ENCODE measurements around the gene GARRE1.
A peak's percentile ranks its signal among the peaks of the same experiment; 100 is the strongest.
"Not testable (repeated sequence)": the region's sequence is repeated elsewhere in the genome, so short reads cannot be mapped to it uniquely, and the experiment has no call there.

The GARRE1 gene

DNA sequence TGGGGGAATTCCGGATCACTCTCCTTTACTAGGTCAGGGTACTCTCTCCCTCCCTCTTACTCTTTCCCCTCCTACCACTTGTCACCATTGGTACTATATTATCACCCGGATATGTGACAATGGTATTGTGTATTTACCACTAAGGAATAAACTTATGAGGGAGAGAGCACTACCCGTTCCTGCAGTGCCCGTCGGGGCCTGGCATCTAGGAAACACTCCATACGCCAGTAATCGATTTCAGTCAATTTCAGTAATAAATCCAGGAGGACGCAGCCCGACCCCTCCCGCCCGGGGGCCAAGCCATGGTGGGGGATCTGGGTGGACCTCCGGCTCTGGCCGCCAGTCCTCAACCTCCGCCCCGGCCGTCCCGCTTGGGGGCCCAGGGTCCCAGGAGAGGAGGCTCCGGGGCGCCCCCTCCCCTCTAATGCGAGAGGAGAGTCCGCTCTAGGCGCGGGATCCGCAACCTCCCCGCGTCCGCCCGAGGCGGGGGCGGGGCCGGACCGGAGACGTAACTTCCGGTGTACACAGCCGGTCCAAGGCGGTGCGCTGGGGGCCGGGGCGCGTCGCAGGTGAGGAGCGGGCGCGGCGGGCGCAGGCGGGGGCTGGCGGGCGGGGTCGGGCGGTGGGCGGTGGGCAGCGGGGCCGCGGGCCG lies at the start of gene GARRE1:
TSS of gene GARRE1 (plus strand) at position 509 of the 652 bp plus-strand sequence. CDS start 45,920 bp downstream, outside the sequence.
- DNase-seq (ENCODE audit: low read depth): no peak

GRCh38 chr19:34205324-34205723 lies 49.0 kb upstream of the GARRE1 start:
- not testable (repeated sequence) for DNase-seq (ENCODE audit: low read depth)

DNA sequence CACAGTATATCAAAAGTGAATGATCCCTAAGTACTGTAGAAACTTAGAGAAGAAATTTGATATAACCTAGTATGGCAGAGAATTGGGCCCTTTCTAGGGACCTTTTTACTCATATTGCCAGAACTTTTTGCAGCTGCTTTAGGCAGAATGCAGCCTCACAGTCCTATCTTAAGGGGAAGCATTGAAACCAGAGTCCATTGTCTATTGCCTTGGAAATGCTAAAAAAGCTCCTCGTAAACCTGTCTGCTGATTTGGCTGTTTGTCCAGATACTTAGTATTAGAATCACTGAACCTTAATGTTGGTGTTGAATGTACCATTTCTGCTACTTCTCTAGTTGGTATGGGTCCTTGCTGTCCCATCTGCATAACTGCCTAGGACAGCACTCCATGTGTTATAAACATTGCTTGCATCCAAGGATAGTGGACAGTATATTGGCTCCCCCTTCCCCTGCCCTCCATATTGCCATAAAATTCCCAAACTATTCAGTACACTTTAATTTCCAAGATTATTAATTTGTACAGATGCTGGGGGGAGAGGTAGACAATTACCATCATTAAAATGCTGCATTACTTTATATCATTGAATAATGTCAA lies 46.0 kb upstream of the GARRE1 start:
- DNase-seq (ENCODE audit: low read depth): no peak

GRCh38 chr19:34209726-34210125 lies 44.6 kb upstream of the GARRE1 start:
- no peak for DNase-seq (ENCODE audit: low read depth)

- DNase-seq (ENCODE audit: low read depth): no peak
These were observed 41.1 kb upstream of the GARRE1 start for GRCh38 chr19:34213283-34213682.

DNA sequence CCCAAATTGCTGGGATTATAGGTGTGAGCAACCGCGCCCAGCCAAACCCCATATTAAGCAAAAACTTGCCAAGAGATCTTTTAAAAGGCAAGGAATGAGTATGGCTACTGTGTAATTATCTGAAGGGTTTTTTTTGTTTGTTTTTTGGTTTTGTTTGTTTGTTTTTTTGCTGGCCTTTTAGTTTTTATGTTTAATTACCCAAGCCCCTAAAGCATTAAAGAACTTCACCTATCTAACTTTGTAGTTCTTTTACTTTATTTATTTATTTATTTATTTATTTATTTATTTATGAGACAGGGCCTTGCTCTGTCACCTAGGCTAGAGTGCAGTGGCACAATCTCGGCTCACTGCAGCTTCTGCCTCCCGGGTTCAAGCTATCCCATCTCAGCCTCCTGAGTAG lies 40.3 kb upstream of the GARRE1 start:
- no peak for DNase-seq (ENCODE audit: low read depth)

GRCh38 chr19:34215006-34215665 lies 39.2 kb upstream of the GARRE1 start:
- no peak for DNase-seq (ENCODE audit: low read depth)

- no peak for DNase-seq (ENCODE audit: low read depth)
These were observed 38.7 kb upstream of the GARRE1 start for GRCh38 chr19:34215666-34216038.

- not testable (repeated sequence) for DNase-seq (ENCODE audit: low read depth)
These were observed 37.6 kb upstream of the GARRE1 start for GRCh38 chr19:34216745-34217219.

DNA sequence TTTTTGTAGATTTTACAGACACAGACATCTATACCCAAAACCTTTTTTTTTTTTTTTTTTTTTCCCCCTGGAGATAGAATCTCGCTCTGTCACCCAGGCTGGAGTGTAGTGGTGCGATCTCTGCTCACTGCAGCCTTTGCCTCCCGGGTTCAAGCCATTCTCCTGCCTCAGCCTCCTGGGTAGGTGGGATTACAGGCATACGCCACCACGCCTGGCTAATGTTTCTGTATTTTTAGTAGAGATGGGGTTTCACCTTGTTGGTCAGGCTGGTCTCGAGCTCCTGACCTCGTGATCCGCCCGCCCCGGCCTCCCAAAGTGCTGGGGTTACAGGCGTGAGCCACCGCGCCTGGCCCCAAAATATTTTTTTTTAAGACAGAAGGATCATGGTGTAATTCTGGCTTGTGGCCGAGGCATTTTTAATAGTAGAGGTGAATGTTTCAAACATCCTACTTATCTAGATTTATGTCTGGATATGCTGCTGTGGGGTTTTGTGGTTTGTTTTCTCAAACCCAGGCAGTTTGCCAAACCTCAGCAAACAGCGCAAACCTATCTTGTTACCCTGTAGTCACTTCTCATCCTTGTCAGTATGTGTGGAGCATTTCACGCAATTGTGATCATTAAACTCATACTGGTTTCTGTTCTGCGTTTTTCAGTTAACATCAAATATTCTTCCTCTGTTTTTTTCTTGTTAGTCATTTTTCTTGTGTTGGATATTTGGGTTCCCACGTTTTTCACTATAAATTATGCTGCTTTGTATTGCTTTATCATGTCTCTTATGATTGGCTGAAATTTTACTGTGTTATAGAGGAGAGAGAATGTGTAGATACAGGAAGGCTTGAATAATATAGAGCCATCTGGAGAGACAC lies 36.2 kb upstream of the GARRE1 start:
- peak; percentile 96 for DNase-seq (ENCODE audit: low read depth)

DNA sequence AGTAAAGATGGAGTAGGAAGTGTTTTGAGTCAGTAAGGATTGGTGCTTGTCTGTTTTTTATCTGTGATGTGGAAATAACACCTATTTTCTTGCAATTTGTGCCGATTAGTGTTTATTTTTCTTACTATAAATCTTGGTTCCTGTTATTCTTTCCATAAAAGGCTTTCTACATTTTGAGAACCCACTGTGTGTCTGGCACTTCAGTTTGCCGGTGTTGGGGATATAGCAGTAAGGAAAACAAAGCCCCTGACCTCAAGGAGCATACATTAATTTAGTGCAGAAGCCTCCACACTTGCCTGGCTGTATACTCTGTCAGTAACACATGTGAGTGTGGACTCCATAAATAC lies 35.6 kb upstream of the GARRE1 start:
- DNase-seq (ENCODE audit: low read depth): no peak

DNA sequence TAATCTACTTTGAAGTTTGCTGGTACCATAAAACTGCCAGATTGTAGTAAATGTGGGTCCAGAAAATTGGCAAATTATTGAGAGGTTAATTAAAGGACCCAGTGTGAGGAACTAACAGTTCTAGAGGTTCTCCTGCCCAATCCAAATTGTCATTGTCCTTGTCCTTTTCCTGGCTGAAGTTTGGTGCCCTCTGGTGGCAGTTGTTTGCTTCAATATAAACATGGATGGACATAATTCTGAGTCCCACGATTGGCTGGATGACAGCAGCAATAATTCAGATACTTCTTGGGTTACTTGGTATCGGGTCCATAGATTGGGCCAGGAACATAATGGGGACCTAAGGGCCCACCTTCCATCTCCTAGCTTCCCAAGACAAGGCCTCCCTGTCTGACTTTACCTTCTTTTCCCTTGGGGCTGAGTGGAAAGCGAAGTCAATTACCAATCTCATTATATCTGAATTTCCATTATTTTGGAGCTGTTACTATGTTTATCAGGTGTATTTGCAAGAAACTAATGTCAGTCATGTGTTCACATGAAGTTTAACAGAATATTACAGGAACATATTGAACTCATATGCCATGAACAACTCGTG lies 33.8 kb upstream of the GARRE1 start:
- no peak for DNase-seq (ENCODE audit: low read depth)

- no peak for DNase-seq (ENCODE audit: low read depth)
These were observed 32.0 kb upstream of the GARRE1 start for GRCh38 chr19:34222386-34222785.

DNA sequence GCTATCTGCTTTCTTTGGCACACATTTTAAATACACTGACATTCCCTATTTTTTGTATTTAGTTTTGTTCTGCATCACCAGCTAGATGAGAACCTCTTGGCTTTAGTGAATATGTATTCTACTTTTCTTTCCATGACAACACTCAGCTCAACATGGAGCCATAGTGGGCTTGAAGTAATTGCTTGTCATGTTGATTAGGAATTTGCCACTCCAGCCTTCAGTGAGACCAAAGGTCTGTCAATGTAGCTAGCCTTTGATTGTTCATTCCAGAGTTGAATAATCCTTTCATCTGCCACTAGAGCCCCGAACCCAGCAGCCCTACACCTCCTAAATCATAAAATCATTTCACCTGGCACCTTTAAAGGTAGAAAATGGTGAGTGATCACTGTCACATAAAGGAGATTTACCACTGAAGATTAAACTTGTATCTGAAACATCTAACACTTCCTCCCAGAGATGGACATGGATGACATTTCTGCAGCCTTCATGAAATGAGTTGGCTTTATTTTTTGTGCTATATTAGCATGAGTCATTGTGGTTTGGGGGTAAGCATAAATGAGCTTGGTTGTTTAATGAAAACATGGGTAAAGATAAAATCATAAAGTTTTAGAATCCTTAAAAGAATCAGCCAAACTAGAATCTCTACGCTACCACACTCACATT lies 29.2 kb upstream of the GARRE1 start:
- DNase-seq (ENCODE audit: low read depth): no peak

GRCh38 chr19:34225659-34226015 lies 28.7 kb upstream of the GARRE1 start:
- DNase-seq (ENCODE audit: low read depth): no peak

DNA sequence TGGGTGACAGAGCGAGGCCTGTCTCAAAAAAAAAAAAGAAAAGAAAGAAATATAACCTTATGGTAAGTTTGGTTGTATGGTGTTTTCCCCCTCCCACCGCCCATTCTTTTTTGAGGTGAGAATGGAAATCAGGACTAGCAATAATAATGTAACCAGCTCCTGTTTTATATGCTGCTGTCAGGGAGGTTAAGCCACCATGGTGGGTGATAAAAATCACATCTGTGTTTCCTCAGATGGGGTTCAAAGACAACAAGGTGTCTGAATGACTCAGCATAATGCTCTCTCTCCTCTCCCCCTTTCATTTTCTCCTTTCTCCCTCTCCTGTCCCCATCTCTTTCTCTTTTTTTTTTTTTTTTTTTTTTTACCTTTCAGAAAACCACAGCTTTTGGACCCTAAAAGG lies 28.3 kb upstream of the GARRE1 start:
- DNase-seq (ENCODE audit: low read depth): no peak

DNA sequence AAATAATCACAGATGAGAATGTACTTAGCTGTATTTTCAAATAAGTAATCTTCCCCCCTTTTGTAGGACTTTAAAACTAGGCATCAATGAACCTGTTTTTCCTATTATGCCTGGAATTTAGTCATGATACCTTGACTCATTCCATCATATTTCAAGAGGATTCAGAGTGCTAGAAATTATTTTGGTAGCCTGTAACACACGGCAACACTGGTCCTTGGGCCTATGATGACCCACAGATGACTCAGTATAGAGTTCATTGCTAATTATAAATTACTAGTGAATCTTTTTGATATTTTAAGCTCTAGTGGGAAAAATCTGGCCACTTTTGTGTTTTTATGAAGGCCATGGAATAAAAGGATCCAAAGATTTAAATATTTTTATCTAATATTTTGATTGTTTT lies 26.0 kb upstream of the GARRE1 start:
- DNase-seq (ENCODE audit: low read depth): no peak

- no peak for DNase-seq (ENCODE audit: low read depth)
These were observed 25.6 kb upstream of the GARRE1 start for GRCh38 chr19:34228762-34229161.

DNA sequence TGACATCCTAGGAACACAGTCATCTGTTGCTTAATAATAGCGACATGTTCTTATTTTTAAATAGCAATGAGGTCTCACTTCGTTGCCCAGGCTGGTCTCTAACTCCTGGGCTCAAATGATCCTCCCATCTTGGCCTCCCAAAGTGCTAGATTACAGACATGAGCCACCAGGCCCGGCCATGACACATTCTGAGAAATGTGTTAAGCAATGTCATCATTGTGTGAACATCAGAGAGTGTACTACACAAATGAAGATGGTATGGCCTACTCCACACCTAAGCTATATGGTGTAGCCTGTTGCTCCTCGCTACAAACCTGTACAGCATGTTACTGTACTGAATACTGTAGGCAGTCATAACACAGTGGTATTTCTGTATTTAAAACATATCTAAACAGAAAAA lies 24.6 kb upstream of the GARRE1 start:
- no peak for DNase-seq (ENCODE audit: low read depth)

DNA sequence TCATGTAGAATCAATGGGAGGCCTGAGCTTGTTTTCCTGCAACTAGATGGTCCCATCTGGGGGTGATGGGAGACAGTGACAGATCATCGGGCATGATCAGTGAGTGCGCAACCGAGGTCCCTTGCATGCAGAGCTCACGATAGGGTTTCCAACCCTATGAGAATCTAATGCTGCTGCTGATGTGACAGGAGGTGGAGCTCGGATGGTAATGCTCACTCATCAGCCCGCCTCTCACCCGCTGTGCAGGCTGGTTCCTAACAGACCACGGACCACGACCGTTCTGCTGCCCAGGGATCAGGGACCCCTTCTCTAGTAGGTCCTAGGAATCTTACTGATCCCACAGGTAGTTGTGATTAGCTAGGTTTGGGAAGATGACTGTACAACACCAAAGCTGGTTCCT lies 23.5 kb upstream of the GARRE1 start:
- no peak for DNase-seq (ENCODE audit: low read depth)

GRCh38 chr19:34231439-34231838 lies 22.9 kb upstream of the GARRE1 start:
- no peak for DNase-seq (ENCODE audit: low read depth)

All from non-pigmented ciliary epithelial cell (primary cell).